Astrocyte (in vitro differentiated cells and primary cell): Measurements from ENCODE around the gene SLX4. TPM values are rescaled to one million over a fixed set of nuclear protein-coding genes. Genes with fewer than 3 reads are reported as not detected.

Source experiments
- DNase-seq: peaks from one replicate; pipeline ENCODE4 v3.0.0-alpha.2; 2010; ENCODE audit warnings: low read depth
- FAIRE-seq: peaks from 2 replicates; lab custom pipeline; 2011; peaks lifted over from hg19 to GRCh38; lab: Jason Lieb, UNC
- H2AFZ ChIP-seq: 2 replicates; pipeline ENCODE4 v1.6.0; 2012; ENCODE audit warnings: low read depth, low read length, inconsistent platforms
- H3K27ac ChIP-seq: 2 replicates; pipeline ENCODE4 v1.5.1; 2011; ENCODE audit warnings: low read depth, low read length, inconsistent platforms
- H3K27me3 ChIP-seq: 2 replicates; pipeline ENCODE4 v1.6.0; 2011; ENCODE audit warnings: low read length, inconsistent platforms; ENCODE audit not compliant: insufficient read depth
- H3K36me3 ChIP-seq: 2 replicates; pipeline ENCODE4 v1.5.1; 2011; ENCODE audit warnings: low read length, inconsistent platforms; ENCODE audit not compliant: insufficient read depth
- H3K4me1 ChIP-seq: 2 replicates; pipeline ENCODE4 v1.5.1; 2011; ENCODE audit warnings: low read length, inconsistent platforms; ENCODE audit not compliant: insufficient read depth
- H3K4me2 ChIP-seq: 2 replicates; pipeline ENCODE4 v1.6.0; 2012; ENCODE audit warnings: low read length, inconsistent platforms
- H3K4me3 ChIP-seq: 2 replicates; pipeline ENCODE4 v1.5.1; 2011; ENCODE audit warnings: low read depth, mild to moderate bottlenecking, low read length, inconsistent platforms; ENCODE audit not compliant: insufficient read depth
- H3K79me2 ChIP-seq: 2 replicates; pipeline ENCODE4 v1.6.0; 2012; ENCODE audit warnings: mild to moderate bottlenecking, low read length, inconsistent platforms; ENCODE audit not compliant: insufficient read depth
- H3K9ac ChIP-seq: 2 replicates; pipeline ENCODE4 v1.6.0; 2012; ENCODE audit warnings: mild to moderate bottlenecking, low read length, inconsistent platforms
- H3K9me3 ChIP-seq: 2 replicates; pipeline ENCODE4 v1.5.1; 2012; ENCODE audit warnings: low read depth, mild to moderate bottlenecking, low read length, inconsistent platforms; ENCODE audit not compliant: insufficient read depth
- H4K20me1 ChIP-seq: 2 replicates; pipeline ENCODE4 v1.6.0; 2012; ENCODE audit warnings: low read length, inconsistent platforms; ENCODE audit not compliant: insufficient read depth
- H3K27ac Mint-ChIP-seq: one replicate; pipeline ENCODE4 v1.8.0; 2021; ENCODE audit warnings: mild to moderate bottlenecking, mixed read lengths; ENCODE audit not compliant: unreplicated experiment
- H3K27me3 Mint-ChIP-seq: one replicate; pipeline ENCODE4 v1.8.0; 2021; ENCODE audit warnings: low read depth, mixed read lengths; ENCODE audit not compliant: unreplicated experiment
- H3K36me3 Mint-ChIP-seq: one replicate; pipeline ENCODE4 v1.8.0; 2021; ENCODE audit warnings: low read depth, mixed read lengths; ENCODE audit not compliant: unreplicated experiment
- H3K4me1 Mint-ChIP-seq: one replicate; pipeline ENCODE4 v1.8.0; 2021; ENCODE audit warnings: low read depth, mixed read lengths; ENCODE audit not compliant: unreplicated experiment
- H3K4me3 Mint-ChIP-seq: one replicate; pipeline ENCODE4 v1.8.0; 2021; ENCODE audit warnings: mild to moderate bottlenecking, moderate library complexity, mixed read lengths; ENCODE audit not compliant: unreplicated experiment
- H3K9me3 Mint-ChIP-seq: one replicate; pipeline ENCODE4 v1.8.0; 2021; ENCODE audit warnings: mild to moderate bottlenecking, mixed read lengths; ENCODE audit not compliant: unreplicated experiment
- EZH2 ChIP-seq: IDR thresholded peaks from 2 replicates; pipeline ENCODE4 v1.6.1; 2012; ENCODE audit warnings: mild to moderate bottlenecking, low read length, inconsistent platforms; ENCODE audit not compliant: insufficient read depth
- total RNA-seq: library from RNA; stranded (reverse); gene quantifications from 2 replicates; pipeline ENCODE4 v1.2.1, GENCODE V29; 2021
- TF ChIP-seq, protein P1 (sequence below): IDR thresholded peaks from 2 replicates; pipeline ENCODE4 v1.5.1; 2011; ENCODE audit warnings: low read depth, mild to moderate bottlenecking, inconsistent platforms, low read length, moderate library complexity; ENCODE audit not compliant: insufficient read depth

The SLX4 gene
- total RNA-seq, 1 donor from 2014 or later = 7.8 TPM

DNA sequence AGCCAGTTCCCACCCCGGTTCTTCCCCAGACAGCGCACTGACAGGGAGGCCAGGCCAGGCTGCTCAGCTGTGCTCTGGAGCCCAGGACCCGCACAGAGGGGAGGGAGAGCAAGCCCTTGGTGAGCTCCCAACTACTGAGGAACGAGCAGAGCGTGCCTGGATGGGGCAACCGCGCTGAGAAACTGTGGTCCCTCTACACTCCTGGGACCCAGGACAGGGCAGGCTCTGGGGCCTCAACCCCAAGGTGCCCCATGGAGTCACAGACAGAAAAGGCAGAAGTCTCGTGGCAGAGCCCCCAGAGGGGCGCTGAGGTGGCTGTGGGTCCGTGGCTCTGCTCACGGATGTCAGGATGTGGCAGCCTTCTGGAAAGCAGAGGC, 16.3 kb downstream of the SLX4 start:
- Histone ChIP-seq H4K20me1 (no peaks in the 10 kb centered on the region), H2AFZ (no peak overlapping the region), H3K27ac (no peak overlapping the region), H3K36me3 (peaks cover 6% of the 10 kb centered on the region), H3K4me1 (no peaks in the 10 kb centered on the region), H3K4me3 (no peak overlapping the region), H3K9me3 (peaks cover 5% of the 10 kb centered on the region), H3K27me3 (no peaks in the 10 kb centered on the region), H3K4me2 (no peak overlapping the region), H3K9ac (no peak overlapping the region), H3K79me2 (no peaks in the 10 kb centered on the region)
- DNase-seq (no peak), FAIRE-seq (no peak)
- no peaks in the 10 kb centered on the region for H3K27me3 Mint-ChIP-seq
- no peak overlapping the region for H3K27ac Mint-ChIP-seq
- TF ChIP-seq, protein P1, sequence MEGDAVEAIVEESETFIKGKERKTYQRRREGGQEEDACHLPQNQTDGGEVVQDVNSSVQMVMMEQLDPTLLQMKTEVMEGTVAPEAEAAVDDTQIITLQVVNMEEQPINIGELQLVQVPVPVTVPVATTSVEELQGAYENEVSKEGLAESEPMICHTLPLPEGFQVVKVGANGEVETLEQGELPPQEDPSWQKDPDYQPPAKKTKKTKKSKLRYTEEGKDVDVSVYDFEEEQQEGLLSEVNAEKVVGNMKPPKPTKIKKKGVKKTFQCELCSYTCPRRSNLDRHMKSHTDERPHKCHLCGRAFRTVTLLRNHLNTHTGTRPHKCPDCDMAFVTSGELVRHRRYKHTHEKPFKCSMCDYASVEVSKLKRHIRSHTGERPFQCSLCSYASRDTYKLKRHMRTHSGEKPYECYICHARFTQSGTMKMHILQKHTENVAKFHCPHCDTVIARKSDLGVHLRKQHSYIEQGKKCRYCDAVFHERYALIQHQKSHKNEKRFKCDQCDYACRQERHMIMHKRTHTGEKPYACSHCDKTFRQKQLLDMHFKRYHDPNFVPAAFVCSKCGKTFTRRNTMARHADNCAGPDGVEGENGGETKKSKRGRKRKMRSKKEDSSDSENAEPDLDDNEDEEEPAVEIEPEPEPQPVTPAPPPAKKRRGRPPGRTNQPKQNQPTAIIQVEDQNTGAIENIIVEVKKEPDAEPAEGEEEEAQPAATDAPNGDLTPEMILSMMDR = no peak
- no peak for TF ChIP-seq EZH2
- H3K9me3 Mint-ChIP-seq = peaks cover 10% of the 10 kb centered on the region
- no peaks in the 10 kb centered on the region for H3K4me1 Mint-ChIP-seq
- peaks cover 35% of the 10 kb centered on the region for H3K36me3 Mint-ChIP-seq
- H3K4me3 Mint-ChIP-seq = no peak overlapping the region

GRCh38 chr16:3594316-3595109, 16.9 kb downstream of the SLX4 start:
- Histone ChIP-seq H3K4me2 (no peak overlapping the region), H3K27ac (no peak overlapping the region), H3K27me3 (no peaks in the 10 kb centered on the region), H3K79me2 (no peaks in the 10 kb centered on the region), H3K4me3 (no peak overlapping the region), H2AFZ (no peak overlapping the region), H4K20me1 (no peaks in the 10 kb centered on the region), H3K4me1 (no peaks in the 10 kb centered on the region), H3K36me3 (peaks cover under 1% of the 10 kb centered on the region), H3K9ac (no peak overlapping the region), H3K9me3 (no peaks in the 10 kb centered on the region)
- FAIRE-seq (no peak), DNase-seq (no peak)
- peaks cover 4% of the 10 kb centered on the region for H3K9me3 Mint-ChIP-seq
- peaks cover 32% of the 10 kb centered on the region for H3K36me3 Mint-ChIP-seq
- TF ChIP-seq, protein P1 = no peak
- no peak for TF ChIP-seq EZH2
- H3K27ac Mint-ChIP-seq = no peak overlapping the region
- H3K4me1 Mint-ChIP-seq = peaks cover 2% of the 10 kb centered on the region
- H3K4me3 Mint-ChIP-seq = no peak overlapping the region
- H3K27me3 Mint-ChIP-seq = no peaks in the 10 kb centered on the region

DNA sequence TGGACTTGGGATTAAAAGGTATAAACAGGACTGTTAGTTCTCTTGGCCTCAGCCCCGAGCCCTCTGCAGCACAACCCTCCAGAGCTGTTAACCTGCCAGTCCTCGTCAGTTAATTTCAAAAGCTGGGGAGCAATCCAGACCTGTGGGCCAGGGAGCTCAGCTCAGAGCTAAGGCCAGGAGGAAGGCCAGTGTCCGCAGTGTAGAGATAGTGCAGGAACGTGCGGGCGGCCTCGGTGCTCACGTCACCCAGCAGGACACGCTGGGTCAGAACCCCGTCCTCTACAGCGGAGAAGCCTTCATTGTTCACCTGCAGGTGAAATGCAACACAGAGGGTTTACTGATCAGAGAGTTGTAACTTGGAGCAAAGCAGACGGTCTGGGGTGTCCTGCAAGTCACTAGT, 18.8 kb downstream of the SLX4 start:
- Mint-ChIP-seq H3K4me1 (peaks cover 2% of the 10 kb centered on the region), H3K27ac (no peak overlapping the region), H3K4me3 (no peak overlapping the region), H3K36me3 (peaks cover 29% of the 10 kb centered on the region), H3K9me3 (no peaks in the 10 kb centered on the region), H3K27me3 (no peaks in the 10 kb centered on the region)
- TF ChIP-seq, protein P1 = no peak
- TF ChIP-seq EZH2 = no peak
- no peaks in the 10 kb centered on the region for H4K20me1 ChIP-seq
- H3K27me3 ChIP-seq = no peaks in the 10 kb centered on the region
- no peaks in the 10 kb centered on the region for H3K36me3 ChIP-seq
- H3K4me1 ChIP-seq = no peaks in the 10 kb centered on the region
- no peak overlapping the region for H3K4me2 ChIP-seq
- H2AFZ ChIP-seq = no peak overlapping the region
- no peaks in the 10 kb centered on the region for H3K9me3 ChIP-seq
- no peak for FAIRE-seq
- H3K79me2 ChIP-seq = no peaks in the 10 kb centered on the region
- H3K9ac ChIP-seq = no peak overlapping the region
- no peak for DNase-seq
- no peak overlapping the region for H3K27ac ChIP-seq
- no peak overlapping the region for H3K4me3 ChIP-seq
